Adrenal gland (tissue), 12 donors: Measurements from ENCODE around the gene IL1RAPL1. TPM values are rescaled to one million over a fixed set of nuclear protein-coding genes. Genes with fewer than 3 reads are reported as not detected.

Experiments
- DNase-seq, 7 donors: peaks; one replicate each; pipeline ENCODE4 v3.0.0-alpha.2; 2019 to 2020
- H3K27ac ChIP-seq, 5 donors: fragments of 200-600 bp; sonication (generic) in 4 of 5; 1 replicate in 3 of 5; 2 replicates in 2 of 5; pipeline versions ENCODE4 v1.5.1 to v1.8.0; 2016 to 2020; ENCODE audit warnings: mild to moderate bottlenecking in 1 of 5
- H3K27me3 ChIP-seq: fragments of 200-600 bp; 2 replicates; pipeline ENCODE4 v1.8.0; 2021
- H3K36me3 ChIP-seq, 2 donors: fragments of 200-600 bp; replicated peaks in 1 of 2; 1 replicate in 1 of 2; 2 replicates in 1 of 2; pipeline versions ENCODE4 v1.5.1 to v1.8.0; 2018 to 2022
- H3K4me1 ChIP-seq, 2 donors: fragments of 200-600 bp; replicated peaks in 1 of 2; 1 replicate in 1 of 2; 2 replicates in 1 of 2; pipeline versions ENCODE4 v1.5.1 to v1.8.0; 2018 to 2021
- H3K4me3 ChIP-seq, 4 donors: fragments of 200-600 bp; sonication (generic) in 3 of 4; one replicate each; pipeline ENCODE4 v1.5.1; 2016 to 2018
- H3K9me3 ChIP-seq, 3 donors: fragments of 200-600 bp; sonication (generic) in 1 of 3; replicated peaks in 1 of 3; 1 replicate in 2 of 3; 2 replicates in 1 of 3; pipeline versions ENCODE4 v1.5.1 to v1.8.0; 2016 to 2021
- POLR2A ChIP-seq, 2 donors: fragments of 450-650 bp; IDR thresholded peaks; one replicate each; pipeline ENCODE4 v1.6.1; 2017; ENCODE audit warnings: antibody characterized with exemption in 2 of 2, mild to moderate bottlenecking in 2 of 2, moderate library complexity in 1 of 2
- WGBS, 4 donors: extraction: QIAGEN DNeasy Blood & Tissue Kit in 2 of 4; methylation state at CpG; one replicate each; pipeline versions ENCODE4 v1.1.5 to v1.1.7; 2013 to 2017; 5-methylcytosine and 5-hydroxymethylcytosine counted together
- intact Hi-C, 2 donors: fragments of 100-400 bp; cut with DNase I; formaldehyde crosslinking; loops; one replicate each; pipeline versions ENCODE4 v1.14.1 to v1.15.0; 2022 to 2023
- polyA plus RNA-seq, 3 donors: library from polyadenylated mRNA; stranded (reverse); fragments of 200-250 nt in 2 of 3; fragments of 350-450 nt in 1 of 3; fragmentation: Illumina TruSeq in 1 of 3; extraction: RNeasy Lipid Tissue Mini Kit (QIAGEN cat#74804) in 1 of 3; gene quantifications; one replicate each; pipeline ENCODE4 v1.2.3, GENCODE V29; 2013 to 2014
- total RNA-seq, 9 donors: library from RNA; depleted of rRNA in 4 of 9; stranded (reverse); fragments of >200 nt in 4 of 9; fragments of 120-200 nt in 1 of 9; fragmentation: NEBNext Ultra II Directional in 1 of 9; extraction: Animal tissue kit (Norgen Biotek cat#: 25700) in 1 of 9; gene quantifications; one replicate each; pipeline versions ENCODE4 v1.1.0 to v1.2.4, GENCODE V29; 2013 to 2023
- TF ChIP-seq, protein P1 (sequence below), 6 experiments: fragments of 450-650 bp in 4 of 6; fragments of 200-600 bp in 2 of 6; sonication (generic) in 1 of 6; IDR thresholded peaks; 1 replicate in 5 of 6; 2 replicates in 1 of 6; pipeline versions ENCODE4 v1.5.1 to v1.8.0; 2016 to 2021; ENCODE audit warnings: antibody characterized with exemption in 6 of 6, mild to moderate bottlenecking in 2 of 6, moderate library complexity in 1 of 6
- donor health status: healthy with polysubstance abuse.
- donor health status: Bipolar disorder and iron deficiency.
- donor health status: DM: yes; HTN: yes; CAD: no.
- donor health status: DM: no; HTN: no; CAD: no.
- donor health status: DM: no; HTN: no; CAD: no.
- donor health status: DM: yes; HTN: yes; CAD: no.

Gene IL1RAPL1
- total and polyA plus RNA-seq, 12 donors = 1.1 TPM; not detected in 11

DNA sequence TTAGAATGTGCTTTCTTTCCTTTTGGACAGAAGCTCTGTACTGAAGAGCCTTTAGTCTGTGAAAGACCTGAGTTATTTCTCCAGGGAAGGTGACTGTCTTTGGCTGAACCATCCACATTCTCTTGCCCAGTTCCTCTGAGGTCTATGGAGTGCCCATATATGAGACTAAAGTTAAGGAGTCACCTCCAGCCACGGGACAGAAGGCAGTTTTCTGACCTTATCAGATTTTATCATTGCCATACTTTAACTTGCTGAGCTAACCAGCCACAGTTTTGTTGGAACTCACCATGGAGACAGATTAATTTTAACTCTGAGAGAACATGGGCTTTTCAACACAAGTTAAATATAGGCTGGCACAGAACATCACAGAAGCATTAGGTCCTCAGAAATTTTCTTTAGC lies 26.3 kb downstream of the IL1RAPL1 start:
- H3K4me3 ChIP-seq = no peak overlapping the region
- no peak for DNase-seq
- intact Hi-C loops = no loop called here
- 8 to 30% (median 27%) methylated on average over 1 of the region's 1 CpG; no CpG with 5 or more reads in 1 of the 4 donors for WGBS, 4 donors
- no peak for TF ChIP-seq POLR2A (IDR thresholded peaks at IDR 0.05)
- TF ChIP-seq, protein P1, sequence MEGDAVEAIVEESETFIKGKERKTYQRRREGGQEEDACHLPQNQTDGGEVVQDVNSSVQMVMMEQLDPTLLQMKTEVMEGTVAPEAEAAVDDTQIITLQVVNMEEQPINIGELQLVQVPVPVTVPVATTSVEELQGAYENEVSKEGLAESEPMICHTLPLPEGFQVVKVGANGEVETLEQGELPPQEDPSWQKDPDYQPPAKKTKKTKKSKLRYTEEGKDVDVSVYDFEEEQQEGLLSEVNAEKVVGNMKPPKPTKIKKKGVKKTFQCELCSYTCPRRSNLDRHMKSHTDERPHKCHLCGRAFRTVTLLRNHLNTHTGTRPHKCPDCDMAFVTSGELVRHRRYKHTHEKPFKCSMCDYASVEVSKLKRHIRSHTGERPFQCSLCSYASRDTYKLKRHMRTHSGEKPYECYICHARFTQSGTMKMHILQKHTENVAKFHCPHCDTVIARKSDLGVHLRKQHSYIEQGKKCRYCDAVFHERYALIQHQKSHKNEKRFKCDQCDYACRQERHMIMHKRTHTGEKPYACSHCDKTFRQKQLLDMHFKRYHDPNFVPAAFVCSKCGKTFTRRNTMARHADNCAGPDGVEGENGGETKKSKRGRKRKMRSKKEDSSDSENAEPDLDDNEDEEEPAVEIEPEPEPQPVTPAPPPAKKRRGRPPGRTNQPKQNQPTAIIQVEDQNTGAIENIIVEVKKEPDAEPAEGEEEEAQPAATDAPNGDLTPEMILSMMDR (IDR thresholded peaks at IDR 0.05) = no peak
- no peaks in the 10 kb centered on the region for H3K4me1 ChIP-seq
- no peaks in the 10 kb centered on the region for H3K36me3 ChIP-seq
- no peak overlapping the region for H3K27ac ChIP-seq
- H3K9me3 ChIP-seq = no peaks in the 10 kb centered on the region
- no peaks in the 10 kb centered on the region for H3K27me3 ChIP-seq

DNA sequence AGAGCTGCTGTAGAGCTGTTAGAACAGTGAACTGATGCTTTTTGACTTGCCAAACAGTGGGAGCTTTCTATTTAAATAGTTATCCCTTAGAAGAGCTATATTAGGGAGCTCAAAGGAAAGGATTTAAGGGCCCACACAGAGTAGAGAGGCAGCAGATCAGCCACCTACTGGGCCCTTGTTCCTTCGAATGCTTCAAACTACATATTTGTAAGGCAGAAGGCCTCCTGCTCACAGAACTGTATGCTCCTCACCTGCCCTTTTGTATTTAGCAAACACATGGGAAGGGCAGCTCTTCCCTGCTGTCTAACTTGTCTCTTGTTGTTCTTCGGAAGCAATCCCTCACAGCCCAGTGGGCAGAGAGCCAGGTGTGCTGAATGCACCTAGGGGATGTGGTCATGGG lies 38.0 kb downstream of the IL1RAPL1 start:
- H3K9me3 ChIP-seq = no peaks in the 10 kb centered on the region
- no peak for DNase-seq
- intact Hi-C loops = no loop called here
- H3K27me3 ChIP-seq = no peaks in the 10 kb centered on the region
- TF ChIP-seq POLR2A (IDR thresholded peaks at IDR 0.05) = no peak
- TF ChIP-seq, protein P1 (IDR thresholded peaks at IDR 0.05) = no peak
- H3K4me1 ChIP-seq = no peaks in the 10 kb centered on the region
- 80 to 84% (median 81%) methylated on average over 1 to 2 of the region's 2 CpGs for WGBS, 4 donors
- no peak overlapping the region for H3K27ac ChIP-seq
- H3K36me3 ChIP-seq = no peaks in the 10 kb centered on the region
- no peak overlapping the region for H3K4me3 ChIP-seq

DNA sequence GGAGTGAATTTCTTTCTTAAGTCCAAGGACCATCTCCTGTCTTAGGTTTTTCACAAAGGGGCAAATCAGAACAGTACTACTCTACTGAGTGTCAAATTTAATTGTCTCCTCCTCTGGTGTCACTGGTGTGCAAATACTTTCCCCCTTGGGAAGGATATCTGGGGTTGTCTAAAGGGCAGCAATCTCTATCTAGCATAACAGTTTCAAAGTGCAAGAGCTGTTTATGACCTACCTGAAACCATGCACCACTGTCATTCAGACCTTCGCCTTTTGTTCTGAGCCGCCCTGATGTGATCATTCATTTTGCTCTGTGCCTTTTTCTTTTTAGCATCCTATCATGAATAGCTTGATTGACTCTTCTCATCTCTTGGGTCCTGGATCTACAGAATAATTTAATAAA lies 39.3 kb downstream of the IL1RAPL1 start:
- intact Hi-C loops = no loop called here
- no peak overlapping the region for H3K4me3 ChIP-seq
- no peaks in the 10 kb centered on the region for H3K9me3 ChIP-seq
- H3K4me1 ChIP-seq = no peaks in the 10 kb centered on the region
- H3K36me3 ChIP-seq = no peaks in the 10 kb centered on the region
- 86 to 94% (median 91%) methylated on average over 2 of the region's 2 CpGs for WGBS, 4 donors
- no peak overlapping the region for H3K27ac ChIP-seq
- H3K27me3 ChIP-seq = no peaks in the 10 kb centered on the region
- DNase-seq = no peak
- no peak for TF ChIP-seq POLR2A (IDR thresholded peaks at IDR 0.05)
- TF ChIP-seq, protein P1 (IDR thresholded peaks at IDR 0.05) = no peak

DNA sequence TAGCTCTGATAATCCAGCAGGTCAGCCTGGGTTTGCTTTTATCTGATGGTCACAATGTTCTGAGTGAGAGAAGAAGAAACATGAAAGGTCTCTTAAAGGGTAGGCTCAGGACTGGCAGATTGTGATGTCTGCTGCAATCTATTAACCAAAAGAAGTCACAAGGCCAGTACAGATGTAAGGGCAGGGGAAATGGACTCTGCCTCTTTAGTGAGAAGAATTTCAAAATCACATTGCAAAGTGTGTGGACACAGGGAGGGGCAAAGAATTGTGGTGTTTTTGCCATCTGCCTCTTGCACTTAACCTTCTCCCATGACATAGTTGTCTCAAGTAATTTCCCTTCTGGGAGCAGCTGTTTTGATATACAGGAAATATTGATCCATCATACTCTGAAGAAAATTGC lies 40.9 kb downstream of the IL1RAPL1 start:
- no peak for DNase-seq
- Histone ChIP-seq H3K4me1 (no peaks in the 10 kb centered on the region), H3K9me3 (no peaks in the 10 kb centered on the region), H3K27me3 (no peaks in the 10 kb centered on the region), H3K36me3 (no peaks in the 10 kb centered on the region), H3K27ac (no peak overlapping the region), H3K4me3 (no peak overlapping the region)
- intact Hi-C loops = no loop called here
- no peak for TF ChIP-seq POLR2A (IDR thresholded peaks at IDR 0.05)
- TF ChIP-seq, protein P1 (IDR thresholded peaks at IDR 0.05) = no peak
